ENCODE measurements around the gene EXOC2. TPM values are rescaled to one million over a fixed set of nuclear protein-coding genes. Genes with fewer than 3 reads are reported as not detected.

The EXOC2 gene
- total RNA-seq, 1 experiment from 2014 or later = 45.7 TPM

DNA sequence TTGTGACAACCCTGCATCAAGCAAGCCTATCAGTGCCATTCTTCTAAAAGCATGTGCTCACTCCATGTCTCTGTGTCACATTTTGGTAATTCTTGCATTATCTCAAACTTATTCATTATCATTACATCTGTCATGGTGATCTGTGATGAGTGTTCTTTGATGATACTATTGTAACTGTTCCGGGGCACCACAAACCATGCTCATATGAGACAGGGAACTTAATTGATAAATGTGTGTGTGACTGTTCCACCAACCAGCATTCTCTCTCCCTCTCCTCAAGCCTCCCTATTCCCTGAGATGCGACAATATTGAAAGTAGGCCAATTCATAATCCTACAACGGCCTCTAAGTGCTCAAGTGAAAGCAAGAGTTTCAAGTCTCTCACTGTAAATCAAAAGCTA is 40.1 kb downstream of the EXOC2 start:
- TF ChIP-seq MYBL2 (CRISPR knock-in tag; IDR thresholded peaks at IDR 0.05) (no peak), CBFB (CRISPR knock-in tag; IDR thresholded peaks at IDR 0.05; ENCODE audit: low read depth) (no peak), TP53 (CRISPR knock-in tag; IDR thresholded peaks at IDR 0.05) (no peak), PRRX2 (CRISPR knock-in tag; IDR thresholded peaks at IDR 0.05) (no peak), GABPB1 (CRISPR knock-in tag; IDR thresholded peaks at IDR 0.05) (no peak), NFE2L1 (CRISPR knock-in tag; IDR thresholded peaks at IDR 0.05) (no peak), NR1H2 (CRISPR knock-in tag; IDR thresholded peaks at IDR 0.05) (no peak), IRF2 (CRISPR knock-in tag; IDR thresholded peaks at IDR 0.05; ENCODE audit: borderline replicate concordance, low read depth) (no peak), ELF4 (CRISPR knock-in tag; IDR thresholded peaks at IDR 0.05; ENCODE audit: low read depth) (no peak), ZNF219 (CRISPR knock-in tag; IDR thresholded peaks at IDR 0.05; ENCODE audit: borderline replicate concordance) (no peak), FOXP1 (CRISPR knock-in tag; IDR thresholded peaks at IDR 0.05; ENCODE audit: borderline replicate concordance) (no peak), ATF2 (CRISPR knock-in tag; IDR thresholded peaks at IDR 0.05; ENCODE audit: borderline replicate concordance, low read depth) (no peak), RORB (CRISPR knock-in tag; IDR thresholded peaks at IDR 0.05) (no peak), FOXJ3 (CRISPR knock-in tag; IDR thresholded peaks at IDR 0.05; ENCODE audit: borderline replicate concordance) (no peak), SMAD4 (CRISPR knock-in tag; IDR thresholded peaks at IDR 0.05) (no peak), USF1 (CRISPR knock-in tag; IDR thresholded peaks at IDR 0.05) (no peak)
- TF ChIP-seq, protein P1, sequence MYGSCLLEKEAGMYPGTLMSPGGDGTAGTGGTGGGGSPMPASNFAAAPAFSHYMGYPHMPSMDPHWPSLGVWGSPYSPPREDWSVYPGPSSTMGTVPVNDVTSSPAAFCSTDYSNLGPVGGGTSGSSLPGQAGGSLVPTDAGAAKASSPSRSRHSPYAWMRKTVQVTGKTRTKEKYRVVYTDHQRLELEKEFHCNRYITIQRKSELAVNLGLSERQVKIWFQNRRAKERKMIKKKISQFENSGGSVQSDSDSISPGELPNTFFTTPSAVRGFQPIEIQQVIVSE (CRISPR knock-in tag; IDR thresholded peaks at IDR 0.05; ENCODE audit: borderline replicate concordance) = no peak
- TF ChIP-seq, protein P2, sequence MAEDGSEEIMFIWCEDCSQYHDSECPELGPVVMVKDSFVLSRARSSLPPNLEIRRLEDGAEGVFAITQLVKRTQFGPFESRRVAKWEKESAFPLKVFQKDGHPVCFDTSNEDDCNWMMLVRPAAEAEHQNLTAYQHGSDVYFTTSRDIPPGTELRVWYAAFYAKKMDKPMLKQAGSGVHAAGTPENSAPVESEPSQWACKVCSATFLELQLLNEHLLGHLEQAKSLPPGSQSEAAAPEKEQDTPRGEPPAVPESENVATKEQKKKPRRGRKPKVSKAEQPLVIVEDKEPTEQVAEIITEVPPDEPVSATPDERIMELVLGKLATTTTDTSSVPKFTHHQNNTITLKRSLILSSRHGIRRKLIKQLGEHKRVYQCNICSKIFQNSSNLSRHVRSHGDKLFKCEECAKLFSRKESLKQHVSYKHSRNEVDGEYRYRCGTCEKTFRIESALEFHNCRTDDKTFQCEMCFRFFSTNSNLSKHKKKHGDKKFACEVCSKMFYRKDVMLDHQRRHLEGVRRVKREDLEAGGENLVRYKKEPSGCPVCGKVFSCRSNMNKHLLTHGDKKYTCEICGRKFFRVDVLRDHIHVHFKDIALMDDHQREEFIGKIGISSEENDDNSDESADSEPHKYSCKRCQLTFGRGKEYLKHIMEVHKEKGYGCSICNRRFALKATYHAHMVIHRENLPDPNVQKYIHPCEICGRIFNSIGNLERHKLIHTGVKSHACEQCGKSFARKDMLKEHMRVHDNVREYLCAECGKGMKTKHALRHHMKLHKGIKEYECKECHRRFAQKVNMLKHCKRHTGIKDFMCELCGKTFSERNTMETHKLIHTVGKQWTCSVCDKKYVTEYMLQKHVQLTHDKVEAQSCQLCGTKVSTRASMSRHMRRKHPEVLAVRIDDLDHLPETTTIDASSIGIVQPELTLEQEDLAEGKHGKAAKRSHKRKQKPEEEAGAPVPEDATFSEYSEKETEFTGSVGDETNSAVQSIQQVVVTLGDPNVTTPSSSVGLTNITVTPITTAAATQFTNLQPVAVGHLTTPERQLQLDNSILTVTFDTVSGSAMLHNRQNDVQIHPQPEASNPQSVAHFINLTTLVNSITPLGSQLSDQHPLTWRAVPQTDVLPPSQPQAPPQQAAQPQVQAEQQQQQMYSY (CRISPR knock-in tag; IDR thresholded peaks at IDR 0.05) = no peak
- TF ChIP-seq, protein P3, sequence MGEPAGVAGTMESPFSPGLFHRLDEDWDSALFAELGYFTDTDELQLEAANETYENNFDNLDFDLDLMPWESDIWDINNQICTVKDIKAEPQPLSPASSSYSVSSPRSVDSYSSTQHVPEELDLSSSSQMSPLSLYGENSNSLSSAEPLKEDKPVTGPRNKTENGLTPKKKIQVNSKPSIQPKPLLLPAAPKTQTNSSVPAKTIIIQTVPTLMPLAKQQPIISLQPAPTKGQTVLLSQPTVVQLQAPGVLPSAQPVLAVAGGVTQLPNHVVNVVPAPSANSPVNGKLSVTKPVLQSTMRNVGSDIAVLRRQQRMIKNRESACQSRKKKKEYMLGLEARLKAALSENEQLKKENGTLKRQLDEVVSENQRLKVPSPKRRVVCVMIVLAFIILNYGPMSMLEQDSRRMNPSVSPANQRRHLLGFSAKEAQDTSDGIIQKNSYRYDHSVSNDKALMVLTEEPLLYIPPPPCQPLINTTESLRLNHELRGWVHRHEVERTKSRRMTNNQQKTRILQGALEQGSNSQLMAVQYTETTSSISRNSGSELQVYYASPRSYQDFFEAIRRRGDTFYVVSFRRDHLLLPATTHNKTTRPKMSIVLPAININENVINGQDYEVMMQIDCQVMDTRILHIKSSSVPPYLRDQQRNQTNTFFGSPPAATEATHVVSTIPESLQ (CRISPR knock-in tag; IDR thresholded peaks at IDR 0.05) = no peak
- TF ChIP-seq, protein P4, sequence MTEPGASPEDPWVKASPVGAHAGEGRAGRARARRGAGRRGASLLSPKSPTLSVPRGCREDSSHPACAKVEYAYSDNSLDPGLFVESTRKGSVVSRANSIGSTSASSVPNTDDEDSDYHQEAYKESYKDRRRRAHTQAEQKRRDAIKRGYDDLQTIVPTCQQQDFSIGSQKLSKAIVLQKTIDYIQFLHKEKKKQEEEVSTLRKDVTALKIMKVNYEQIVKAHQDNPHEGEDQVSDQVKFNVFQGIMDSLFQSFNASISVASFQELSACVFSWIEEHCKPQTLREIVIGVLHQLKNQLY (CRISPR knock-in tag; IDR thresholded peaks at IDR 0.05) = no peak
- no peaks in the 10 kb centered on the region for H3K27me3 Mint-ChIP-seq (ENCODE audit: low read depth)
- peaks cover 48% of the 10 kb centered on the region for H3K4me1 Mint-ChIP-seq
- CTCF ChIA-PET = interaction anchor here (1.9 kb wide), 1 partner anchor 69 kb away, joined by 6 read pairs; no protein-coding TSS in a partner anchor
- ATAC-seq = no peak
- POLR2A ChIA-PET = no interaction called here
- no peak overlapping the region for H3K4me3 Mint-ChIP-seq
- H3K27ac Mint-ChIP-seq = peak overlapping the region; percentile 2; the same call in 1 of the 2 replicates
- peaks cover 5% of the 10 kb centered on the region for H3K9me3 Mint-ChIP-seq
- DNase-seq (ENCODE audit: low spot score) = no peak
- H3K36me3 Mint-ChIP-seq = peaks cover 10% of the 10 kb centered on the region

Data from WTC11 (cell line).